Natural killer cell (primary cell): ENCODE results near the gene MYCBP. TPM values are rescaled to one million over a fixed set of nuclear protein-coding genes. Genes with fewer than 3 reads are reported as not detected.

Experiments
- ATAC-seq, 3 donors: fragments of 150-1000 bp in 2 of 3; fragments of 200-7000 bp in 1 of 3; cut with Tn5 transposase; 1 replicate in 1 of 3; 2 replicates in 2 of 3; pipeline ENCODE4 v1.10.0; 2021; ENCODE audit warnings: mild to moderate bottlenecking in 2 of 3, moderate library complexity in 2 of 3
- DNase-seq, 2 donors: peaks; one replicate each; pipeline versions ENCODE4 v3.0.0 to v3.0.0-alpha.2; 2013 to 2021; ENCODE audit warnings: mixed read lengths in 1 of 2
- H3K27ac ChIP-seq: one replicate; pipeline ENCODE4 v1.5.1; 2013; ENCODE audit warnings: mild to moderate bottlenecking, low read length
- H3K27me3 ChIP-seq: one replicate; pipeline ENCODE4 v1.6.1; 2013; ENCODE audit warnings: low read length; ENCODE audit not compliant: control insufficient read depth, insufficient read depth
- H3K36me3 ChIP-seq: one replicate; pipeline ENCODE4 v1.6.1; 2013; ENCODE audit warnings: low read length; ENCODE audit not compliant: control insufficient read depth, insufficient read depth
- H3K4me1 ChIP-seq: one replicate; pipeline ENCODE4 v1.6.1; 2013; ENCODE audit warnings: low read length; ENCODE audit not compliant: control insufficient read depth, insufficient read depth
- H3K4me3 ChIP-seq: one replicate; pipeline ENCODE4 v1.5.1; 2013; ENCODE audit warnings: low read length
- H3K9me3 ChIP-seq: one replicate; pipeline ENCODE4 v1.6.1; 2013; ENCODE audit warnings: low read length; ENCODE audit not compliant: control insufficient read depth, insufficient read depth
- H3K27ac Mint-ChIP-seq, 2 donors: one replicate each; pipeline ENCODE4 v1.8.0; 2022; ENCODE audit warnings: mild to moderate bottlenecking in 2 of 2, mixed read lengths in 2 of 2, moderate library complexity in 1 of 2
- H3K27me3 Mint-ChIP-seq, 2 donors: one replicate each; pipeline ENCODE4 v1.8.0; 2022; ENCODE audit warnings: low read depth in 2 of 2, mixed read lengths in 2 of 2
- H3K36me3 Mint-ChIP-seq: one replicate; pipeline ENCODE4 v1.8.0; 2022; ENCODE audit warnings: mixed read lengths
- H3K4me1 Mint-ChIP-seq, 2 donors: one replicate each; pipeline ENCODE4 v1.8.0; 2022; ENCODE audit warnings: mixed read lengths in 2 of 2
- H3K4me3 Mint-ChIP-seq: one replicate; pipeline ENCODE4 v1.8.0; 2022; ENCODE audit warnings: mild to moderate bottlenecking, moderate library complexity, mixed read lengths
- H3K9me3 Mint-ChIP-seq, 2 donors: one replicate each; pipeline ENCODE4 v1.8.0; 2022; ENCODE audit warnings: mixed read lengths in 2 of 2
- WGBS: methylation state at CpG from one replicate; pipeline ENCODE4 v1.1.7; 2013; ENCODE audit warnings: missing lambda C conversion rate; ENCODE audit not compliant: insufficient coverage; 5-methylcytosine and 5-hydroxymethylcytosine counted together
- intact Hi-C: fragments of 100-400 bp; cut with micrococcal nuclease; formaldehyde crosslinking; loops from one replicate; pipeline ENCODE4 v1.14.2; 2022
- total RNA-seq, 4 donors: library from RNA; stranded (reverse); fragments of 120-200 nt in 1 of 4; gene quantifications; one replicate each; pipeline versions ENCODE4 v1.2.3 to v1.2.4, GENCODE V29; 2013 to 2022
- TF ChIP-seq, protein P1 (sequence below): fragments of 200-600 bp; IDR thresholded peaks from one replicate; pipeline ENCODE4 v1.8.0; 2022; ENCODE audit warnings: antibody characterized with exemption

Gene MYCBP
- total RNA-seq, 3 donors from 2014 or later (not counting 1 experiment from before 2014, with no cell fraction given) = 5.7 to 11.4 (median 8.9) TPM

GRCh38 chr1:38832370-38832734 is 40.8 kb downstream of the MYCBP start:
- 86% methylated on average over 1 of the region's 3 CpGs for WGBS
- no peak overlapping the region for H3K27ac ChIP-seq
- no peaks in the 10 kb centered on the region for H3K36me3 ChIP-seq
- no peaks in the 10 kb centered on the region for H3K27me3 ChIP-seq
- Mint-ChIP-seq H3K9me3 (no peaks in the 10 kb centered on the region), H3K4me3 (no peak overlapping the region), H3K36me3 (no peaks in the 10 kb centered on the region), H3K27ac (no peak overlapping the region), H3K27me3 (peaks cover 11 to 22% of the 10 kb centered on the region in 2 donors), H3K4me1 (peaks cover 0 to 5% of the 10 kb centered on the region in 2 donors)
- DNase-seq (no peak), ATAC-seq (no peak)
- no peak overlapping the region for H3K4me3 ChIP-seq
- H3K4me1 ChIP-seq = no peaks in the 10 kb centered on the region
- TF ChIP-seq, protein P1, sequence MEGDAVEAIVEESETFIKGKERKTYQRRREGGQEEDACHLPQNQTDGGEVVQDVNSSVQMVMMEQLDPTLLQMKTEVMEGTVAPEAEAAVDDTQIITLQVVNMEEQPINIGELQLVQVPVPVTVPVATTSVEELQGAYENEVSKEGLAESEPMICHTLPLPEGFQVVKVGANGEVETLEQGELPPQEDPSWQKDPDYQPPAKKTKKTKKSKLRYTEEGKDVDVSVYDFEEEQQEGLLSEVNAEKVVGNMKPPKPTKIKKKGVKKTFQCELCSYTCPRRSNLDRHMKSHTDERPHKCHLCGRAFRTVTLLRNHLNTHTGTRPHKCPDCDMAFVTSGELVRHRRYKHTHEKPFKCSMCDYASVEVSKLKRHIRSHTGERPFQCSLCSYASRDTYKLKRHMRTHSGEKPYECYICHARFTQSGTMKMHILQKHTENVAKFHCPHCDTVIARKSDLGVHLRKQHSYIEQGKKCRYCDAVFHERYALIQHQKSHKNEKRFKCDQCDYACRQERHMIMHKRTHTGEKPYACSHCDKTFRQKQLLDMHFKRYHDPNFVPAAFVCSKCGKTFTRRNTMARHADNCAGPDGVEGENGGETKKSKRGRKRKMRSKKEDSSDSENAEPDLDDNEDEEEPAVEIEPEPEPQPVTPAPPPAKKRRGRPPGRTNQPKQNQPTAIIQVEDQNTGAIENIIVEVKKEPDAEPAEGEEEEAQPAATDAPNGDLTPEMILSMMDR = no peak
- no peaks in the 10 kb centered on the region for H3K9me3 ChIP-seq
- intact Hi-C loops = no loop called here

- ATAC-seq (no peak), DNase-seq (no peak)
- no peak overlapping the region for H3K4me3 Mint-ChIP-seq
- no peaks in the 10 kb centered on the region for H3K4me1 ChIP-seq
- no peaks in the 10 kb centered on the region for H3K9me3 Mint-ChIP-seq
- H3K36me3 Mint-ChIP-seq = no peaks in the 10 kb centered on the region
- no peaks in the 10 kb centered on the region for H3K9me3 ChIP-seq
- 91% methylated on average over 6 of the region's 6 CpGs for WGBS
- intact Hi-C loops = no loop called here
- H3K27ac Mint-ChIP-seq = no peak overlapping the region
- no peak overlapping the region for H3K27ac ChIP-seq
- H3K4me1 Mint-ChIP-seq = peaks cover 0 to 5% of the 10 kb centered on the region in 2 donors
- H3K27me3 Mint-ChIP-seq = peaks cover 11 to 22% of the 10 kb centered on the region in 2 donors
- H3K36me3 ChIP-seq = no peaks in the 10 kb centered on the region
- no peak overlapping the region for H3K4me3 ChIP-seq
- TF ChIP-seq, protein P1 = no peak
- no peaks in the 10 kb centered on the region for H3K27me3 ChIP-seq
Observed at GRCh38 chr1:38831731-38832369, 41.3 kb downstream of the MYCBP start.

DNA sequence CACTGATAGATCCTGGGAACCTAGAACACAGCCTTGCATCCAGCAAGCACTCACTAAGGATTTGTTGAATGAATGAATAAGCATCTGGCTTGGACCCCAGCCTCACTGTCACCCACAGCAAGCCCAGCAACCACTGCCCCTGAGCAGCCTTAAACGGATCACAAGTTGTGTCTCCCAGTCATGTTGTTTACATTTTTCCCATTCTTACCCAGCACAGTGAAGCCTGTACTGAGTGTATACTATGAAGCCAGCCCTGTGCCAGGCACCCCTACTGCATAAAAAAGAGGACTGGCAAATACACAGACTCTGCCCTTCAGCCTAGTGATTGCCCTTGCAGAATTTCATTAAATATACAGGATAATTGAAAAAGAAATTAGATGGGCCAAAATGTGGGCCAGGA is 43.8 kb downstream of the MYCBP start:
- 88% methylated on average over 1 of the region's 1 CpG for WGBS
- no peaks in the 10 kb centered on the region for H3K4me1 Mint-ChIP-seq
- H3K9me3 ChIP-seq = no peaks in the 10 kb centered on the region
- H3K27me3 Mint-ChIP-seq = peaks cover 13 to 43% of the 10 kb centered on the region in 2 donors
- TF ChIP-seq, protein P1 = no peak
- H3K36me3 Mint-ChIP-seq = no peaks in the 10 kb centered on the region
- ATAC-seq (no peak), DNase-seq (no peak)
- no peak overlapping the region for H3K27ac Mint-ChIP-seq
- intact Hi-C loops = no loop called here
- no peaks in the 10 kb centered on the region for H3K27me3 ChIP-seq
- no peak overlapping the region for H3K4me3 ChIP-seq
- no peak overlapping the region for H3K27ac ChIP-seq
- no peaks in the 10 kb centered on the region for H3K9me3 Mint-ChIP-seq
- no peaks in the 10 kb centered on the region for H3K36me3 ChIP-seq
- H3K4me1 ChIP-seq = no peaks in the 10 kb centered on the region
- no peak overlapping the region for H3K4me3 Mint-ChIP-seq

- no peak overlapping the region for H3K4me3 Mint-ChIP-seq
- H3K9me3 ChIP-seq = no peaks in the 10 kb centered on the region
- H3K27me3 Mint-ChIP-seq = peaks cover 13 to 43% of the 10 kb centered on the region in 2 donors
- 75% methylated on average over 2 of the region's 2 CpGs for WGBS
- no peaks in the 10 kb centered on the region for H3K9me3 Mint-ChIP-seq
- H3K36me3 ChIP-seq = no peaks in the 10 kb centered on the region
- no peaks in the 10 kb centered on the region for H3K27me3 ChIP-seq
- intact Hi-C loops = no loop called here
- no peak for ATAC-seq
- DNase-seq = no peak
- H3K4me1 ChIP-seq = no peaks in the 10 kb centered on the region
- H3K36me3 Mint-ChIP-seq = no peaks in the 10 kb centered on the region
- H3K27ac ChIP-seq = no peak overlapping the region
- H3K27ac Mint-ChIP-seq = no peak overlapping the region
- no peaks in the 10 kb centered on the region for H3K4me1 Mint-ChIP-seq
- TF ChIP-seq, protein P1 = no peak
- no peak overlapping the region for H3K4me3 ChIP-seq
Observed at GRCh38 chr1:38827318-38827717, 45.8 kb downstream of the MYCBP start.
